NCI-H146 (cell line): ENCODE results near the gene YBX2.

Experiments used
- DNase-seq: peaks from one replicate; lab custom pipeline; 2025; lab: John Stamatoyannopoulos, UW

YBX2 gene

GRCh38 chr17:7322520-7323194 lies 28.2 kb upstream of the YBX2 start:
- DNase-seq: no peak

GRCh38 chr17:7321466-7321865 lies 27.0 kb upstream of the YBX2 start:
- DNase-seq: no peak

- DNase-seq: no peak
Measured at GRCh38 chr17:7318121-7318860, 23.9 kb upstream of the YBX2 start.

GRCh38 chr17:7317161-7317803 lies 22.8 kb upstream of the YBX2 start:
- DNase-seq: no peak

DNA sequence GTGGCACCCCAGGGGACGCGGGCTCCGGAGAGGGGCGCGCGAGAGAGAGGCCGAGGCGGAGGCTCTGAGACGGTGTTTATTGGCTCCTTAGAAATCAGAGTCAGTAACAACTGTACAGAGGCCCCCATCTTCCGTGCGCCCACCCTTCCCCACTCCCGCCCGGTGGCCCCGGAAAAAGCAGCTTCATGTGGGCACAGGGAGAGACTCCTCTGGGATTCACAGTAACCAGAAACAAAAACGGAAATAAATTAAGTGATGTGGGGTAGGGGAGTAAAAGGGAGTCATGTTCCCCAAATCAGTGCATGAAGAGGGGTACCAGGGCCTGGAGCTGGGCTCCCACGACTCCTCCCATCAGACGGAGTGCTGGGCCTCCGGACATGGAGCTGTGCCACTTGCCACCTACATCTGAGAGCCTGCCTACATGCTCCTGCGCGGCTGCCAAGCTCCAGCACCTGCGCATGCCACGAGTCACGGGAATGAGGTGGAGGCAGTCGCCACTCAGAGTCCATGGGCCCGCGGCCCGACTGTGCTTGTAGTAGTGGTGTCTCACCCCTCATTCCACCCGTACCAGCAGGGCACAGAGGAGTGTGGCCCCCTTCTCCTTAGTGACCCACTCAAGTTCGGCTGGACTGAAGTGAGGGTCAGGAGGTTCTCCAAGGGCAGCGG lies 21.3 kb upstream of the YBX2 start:
- no peak for DNase-seq

DNA sequence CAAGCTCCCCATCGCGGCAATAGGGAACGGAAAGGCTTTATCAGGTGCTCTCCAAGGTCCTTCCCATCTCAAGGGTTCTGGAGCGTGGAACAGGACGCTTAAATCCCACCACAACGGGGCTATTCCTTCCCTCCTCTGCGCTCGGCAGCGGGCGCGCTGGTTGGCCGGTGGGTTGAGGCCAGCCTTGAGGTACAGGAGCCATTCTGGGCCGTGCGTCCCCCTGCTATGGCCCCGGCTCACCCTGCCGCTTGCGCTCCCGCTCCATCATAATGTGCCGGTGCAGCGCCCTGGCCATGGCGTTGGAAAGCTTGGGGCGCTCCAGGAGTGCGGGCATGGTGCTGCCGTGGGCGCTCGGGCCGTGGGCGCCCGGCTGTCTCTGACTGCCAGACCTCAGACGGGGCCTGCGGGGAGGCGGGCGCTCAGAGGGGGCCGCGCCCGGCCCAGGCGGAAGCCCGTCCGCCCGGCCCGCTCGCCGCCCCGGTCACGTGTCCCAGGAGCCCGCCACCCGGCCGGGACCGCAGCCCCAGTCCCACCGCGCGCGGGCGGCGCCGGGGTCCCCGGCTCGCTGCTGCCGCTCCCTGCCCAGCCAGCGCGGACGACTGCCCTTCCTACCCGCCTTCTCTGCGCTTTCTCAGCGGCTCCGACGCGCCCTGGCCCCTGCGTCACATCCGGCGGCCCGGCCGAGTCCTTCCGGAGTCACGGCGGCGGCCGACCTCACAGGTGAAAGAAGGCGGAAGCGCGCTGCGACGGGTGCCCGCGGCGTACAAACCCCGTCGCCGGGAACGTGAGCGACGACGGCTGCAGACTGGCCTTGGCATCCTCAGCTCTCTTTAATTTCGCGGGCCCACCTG lies 20.5 kb upstream of the YBX2 start, which contains the start of gene GPS2:
GPS2 (minus strand) TSS at position 642 of the 851 bp plus-strand sequence; CDS start at position 334, 308 bp downstream.
- DNase-seq: peak; percentile 85

DNA sequence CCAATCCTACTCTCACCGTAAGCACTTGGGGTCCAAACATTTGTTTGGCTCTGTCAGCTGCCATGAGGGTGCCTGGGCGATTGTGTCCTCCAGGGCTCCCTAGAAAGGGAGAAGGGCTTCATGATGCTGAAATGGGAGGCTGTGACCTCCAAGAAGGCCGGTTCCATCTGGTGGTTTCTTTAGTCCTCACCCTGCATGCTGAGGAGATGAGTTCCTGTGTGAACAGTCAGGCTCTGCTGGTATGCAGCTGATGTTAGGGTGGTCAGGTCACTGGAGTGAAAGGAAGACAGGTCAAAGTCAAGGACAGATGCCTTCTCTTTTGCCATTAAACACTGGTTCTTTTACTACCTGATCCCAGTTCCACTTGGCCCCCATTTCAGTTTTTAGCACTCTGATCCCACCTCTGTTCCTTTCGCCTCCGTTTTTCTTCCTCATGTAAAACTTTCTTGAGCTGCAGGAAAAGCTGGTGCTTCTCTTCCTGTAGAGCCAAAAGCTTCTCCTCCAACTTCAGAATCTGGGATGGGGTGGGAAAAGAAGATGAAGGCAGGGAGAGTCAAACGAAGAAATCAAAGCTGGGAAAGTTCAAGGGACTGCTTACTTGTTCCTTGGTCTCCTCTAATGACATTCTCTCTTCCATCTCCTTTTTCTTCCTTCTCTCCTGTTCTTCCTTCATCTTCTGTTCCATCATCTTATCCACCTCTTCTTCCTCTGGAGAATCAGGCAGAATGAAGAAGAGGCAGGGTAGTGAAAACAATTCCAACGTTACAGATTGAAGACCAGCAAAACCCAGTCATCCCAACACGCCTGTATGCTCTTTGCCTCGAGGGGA lies 19.7 kb upstream of the YBX2 start:
- no peak for DNase-seq

DNA sequence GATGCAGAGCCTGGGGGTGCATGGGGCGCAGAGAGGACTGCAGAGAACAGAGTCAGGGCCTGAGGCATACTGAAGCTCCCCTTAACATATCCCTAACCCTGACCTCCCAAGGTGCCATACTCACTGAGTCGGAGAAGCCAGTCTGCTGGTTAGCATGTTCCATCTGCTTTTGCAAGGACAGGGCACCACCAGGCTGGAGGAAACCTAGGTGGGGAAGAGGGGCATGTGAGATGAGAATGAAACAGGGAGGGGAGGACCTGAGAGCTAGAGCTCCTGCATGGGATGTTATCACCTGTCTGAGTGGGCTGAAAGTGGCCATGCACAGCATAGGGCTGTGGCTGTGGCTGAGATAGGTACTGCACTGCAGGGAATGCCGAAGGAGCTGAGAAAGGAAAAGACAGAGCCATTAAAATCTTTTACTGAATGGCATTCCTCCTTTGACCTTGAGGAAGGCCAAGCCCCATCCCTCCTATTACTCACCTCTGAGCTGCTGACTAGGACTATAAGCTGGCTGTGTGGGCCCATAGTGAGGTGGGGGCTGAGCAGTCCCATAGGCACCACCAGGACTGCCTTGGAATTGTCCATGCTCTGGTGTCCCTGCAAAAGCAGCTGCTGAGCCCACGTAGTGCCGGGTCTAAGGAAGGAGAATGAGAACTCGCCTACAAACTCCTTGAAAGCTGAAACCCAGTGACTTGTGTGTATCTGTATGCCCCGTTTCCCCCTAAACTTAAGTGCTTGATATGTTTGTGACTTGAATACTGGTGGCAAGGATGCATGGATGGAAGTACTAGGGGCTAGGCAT lies 18.9 kb upstream of the YBX2 start:
- DNase-seq: no peak

- no peak for DNase-seq
Measured at GRCh38 chr17:7312432-7313087, 18.1 kb upstream of the YBX2 start.

- no peak for DNase-seq
Measured at GRCh38 chr17:7311110-7311705, 16.8 kb upstream of the YBX2 start.

DNA sequence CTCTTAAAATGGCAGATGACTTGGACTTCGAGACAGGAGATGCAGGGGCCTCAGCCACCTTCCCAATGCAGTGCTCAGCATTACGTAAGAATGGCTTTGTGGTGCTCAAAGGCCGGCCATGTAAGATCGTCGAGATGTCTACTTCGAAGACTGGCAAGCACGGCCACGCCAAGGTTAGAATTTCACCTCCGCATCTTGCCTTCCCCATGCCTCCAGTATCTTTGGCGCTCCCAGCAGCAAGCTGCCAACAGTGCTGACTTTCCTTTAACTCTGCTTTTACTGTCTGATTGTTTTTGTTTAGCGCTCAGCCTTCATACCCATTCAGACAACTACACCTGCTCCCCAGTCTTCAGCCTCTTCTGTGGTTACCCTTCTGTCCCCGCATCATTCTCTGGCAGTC lies 15.2 kb upstream of the YBX2 start:
- DNase-seq: no peak

DNA sequence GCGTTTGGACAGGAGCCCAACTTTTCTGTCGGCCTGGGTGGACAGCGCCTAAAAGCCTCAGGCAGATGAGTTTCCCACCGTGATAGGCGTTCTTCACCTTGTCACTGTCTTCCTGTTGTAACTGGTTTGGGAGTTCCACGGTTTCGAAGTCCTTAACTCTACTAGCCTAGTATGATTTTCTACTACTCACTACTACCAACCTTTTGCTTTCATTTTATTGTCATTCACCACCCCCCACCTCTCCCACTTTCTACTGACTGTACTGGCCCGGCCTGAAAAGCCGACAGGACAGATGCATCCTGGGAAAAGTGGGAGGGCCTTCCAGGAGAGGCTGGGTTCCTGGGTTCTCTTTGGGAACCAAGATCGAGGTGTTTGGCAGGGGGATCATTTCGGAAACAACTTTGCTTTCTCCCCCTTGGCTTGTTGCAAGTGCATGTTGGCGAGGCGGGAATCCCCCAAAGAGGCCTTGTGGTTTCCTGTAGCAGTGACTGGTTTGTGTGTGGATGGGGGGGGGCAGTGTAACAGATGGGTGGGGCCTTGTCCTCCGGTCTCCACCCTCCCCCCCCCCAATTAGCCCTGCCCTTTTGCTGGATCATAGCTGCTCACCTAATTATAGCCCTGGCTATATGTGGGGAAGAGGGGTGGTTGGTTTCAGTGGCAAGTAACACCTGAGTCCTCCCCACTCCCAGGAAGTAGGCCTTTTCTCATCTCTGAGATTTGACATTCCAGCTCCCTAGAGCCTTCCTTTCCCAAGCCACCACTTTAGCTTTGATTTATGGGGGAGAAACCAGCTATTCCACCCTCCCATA lies 14.4 kb upstream of the YBX2 start:
- DNase-seq: peak; percentile 75

DNA sequence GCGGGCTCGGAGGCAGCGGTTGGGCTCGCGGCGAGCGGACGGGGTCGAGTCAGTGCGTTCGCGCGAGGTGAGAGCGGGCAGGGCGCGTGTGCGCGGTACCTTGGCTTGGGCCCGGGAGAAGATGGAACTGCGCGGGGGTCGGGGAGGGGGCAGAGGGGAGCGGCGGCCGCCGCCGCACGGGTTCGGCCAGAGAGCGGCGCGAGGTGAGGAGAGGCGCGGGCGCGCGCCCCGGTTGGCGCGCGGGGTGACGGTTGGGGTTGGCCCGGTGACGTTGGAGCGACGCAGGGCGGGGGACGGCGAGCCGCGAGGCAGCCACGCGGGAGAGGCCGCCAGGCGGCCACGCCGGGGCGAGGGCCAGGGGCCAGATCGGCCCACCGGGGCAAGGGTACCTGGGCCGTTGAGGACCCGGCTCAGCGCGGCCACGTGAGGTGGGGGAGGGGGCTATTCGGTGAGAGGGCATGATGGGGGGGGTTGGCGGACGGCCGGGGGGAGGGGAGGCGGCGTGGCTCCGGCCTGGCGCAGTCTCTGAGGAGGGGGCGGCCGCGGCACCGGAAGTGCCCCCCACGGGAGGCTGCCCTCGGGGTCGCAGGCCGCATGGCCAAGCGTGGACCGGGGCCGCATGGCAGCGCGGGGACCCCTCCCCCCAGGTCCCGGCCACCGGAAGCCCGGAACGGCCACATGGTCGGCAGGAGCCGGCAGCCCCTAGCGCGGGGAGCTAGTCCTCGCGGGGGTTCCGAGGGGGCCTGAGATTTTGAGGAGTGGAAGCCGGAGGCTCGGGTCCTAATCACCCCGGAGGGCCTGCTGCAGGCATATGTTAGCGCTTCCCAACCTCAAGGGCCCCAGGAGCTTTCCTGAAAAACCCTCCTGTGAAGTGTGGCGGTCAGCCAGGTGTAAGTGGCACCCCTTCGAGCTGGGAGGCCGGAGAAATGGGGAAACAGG lies 13.5 kb upstream of the YBX2 start:
- DNase-seq: peak; percentile 43

GRCh38 chr17:7306911-7307685 lies 12.7 kb upstream of the YBX2 start, which contains the start of gene EIF5A:
Gene EIF5A, plus strand, starts transcription at chr17:7307628. Its CDS starts 2,008 bp downstream, at chr17:7309636.
- peak; percentile 100 for DNase-seq

DNA sequence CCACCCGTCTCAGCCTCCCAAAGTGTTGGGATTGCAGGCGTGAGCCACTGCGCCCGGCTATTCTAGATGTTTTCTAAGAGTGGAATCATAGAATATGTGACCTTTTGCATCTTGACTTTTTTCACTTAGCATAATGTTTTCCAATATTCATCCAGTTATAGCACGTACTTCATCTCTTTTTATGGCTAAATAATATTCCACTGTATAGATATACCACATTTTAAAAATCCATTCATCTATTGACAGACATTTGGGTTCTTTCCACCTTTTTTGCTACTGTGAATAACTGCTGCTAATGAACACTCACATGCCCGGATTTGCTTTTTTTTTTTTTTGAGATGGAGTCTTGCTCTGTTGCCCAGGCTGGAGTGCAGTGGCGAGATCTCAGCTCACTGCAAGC lies 9.7 kb upstream of the YBX2 start:
- no peak for DNase-seq
